Measurements from ENCODE around the gene CYFIP1. TPM values are rescaled to one million over a fixed set of nuclear protein-coding genes. Genes with fewer than 3 reads are reported as not detected.

CYFIP1 gene
- total and polyA plus RNA-seq, 4 donors = 27.0 to 136 (median 86.7) TPM

- Histone ChIP-seq H3K27ac (ENCODE audit: low read depth in 1 of 2, low read length in 1 of 2) (no peak overlapping the region), H3K4me3 (no peak overlapping the region), H3K36me3 (ENCODE audit: control insufficient read depth in 4 of 4, insufficient read depth in 4 of 4, low read length in 4 of 4) (peaks cover 30 to 62% (median 49%) of the 10 kb centered on the region in 4 donors), H3K9me3 (ENCODE audit: control insufficient read depth in 4 of 4, insufficient read depth in 3 of 4, low read length in 3 of 4) (no peaks in the 10 kb centered on the region), H3K9ac (ENCODE audit: insufficient read depth in 1 of 2, low read length in 2 of 2) (no peak overlapping the region), H3K27me3 (ENCODE audit: control insufficient read depth in 3 of 3, insufficient read depth in 3 of 3, low read length in 2 of 3) (no peaks in the 10 kb centered on the region), H3K4me1 (ENCODE audit: control insufficient read depth in 5 of 5, insufficient read depth in 5 of 5, low read length in 5 of 5) (peaks cover 0 to 2% (median 0%) of the 10 kb centered on the region in 5 donors)
- 98 to 99% methylated on average over 5 of the region's 5 CpGs for WGBS, 2 donors
- ATAC-seq (ENCODE audit: insufficient read depth, low FRiP score) (no peak), DNase-seq (no peak)
- TF ChIP-seq, protein P1, sequence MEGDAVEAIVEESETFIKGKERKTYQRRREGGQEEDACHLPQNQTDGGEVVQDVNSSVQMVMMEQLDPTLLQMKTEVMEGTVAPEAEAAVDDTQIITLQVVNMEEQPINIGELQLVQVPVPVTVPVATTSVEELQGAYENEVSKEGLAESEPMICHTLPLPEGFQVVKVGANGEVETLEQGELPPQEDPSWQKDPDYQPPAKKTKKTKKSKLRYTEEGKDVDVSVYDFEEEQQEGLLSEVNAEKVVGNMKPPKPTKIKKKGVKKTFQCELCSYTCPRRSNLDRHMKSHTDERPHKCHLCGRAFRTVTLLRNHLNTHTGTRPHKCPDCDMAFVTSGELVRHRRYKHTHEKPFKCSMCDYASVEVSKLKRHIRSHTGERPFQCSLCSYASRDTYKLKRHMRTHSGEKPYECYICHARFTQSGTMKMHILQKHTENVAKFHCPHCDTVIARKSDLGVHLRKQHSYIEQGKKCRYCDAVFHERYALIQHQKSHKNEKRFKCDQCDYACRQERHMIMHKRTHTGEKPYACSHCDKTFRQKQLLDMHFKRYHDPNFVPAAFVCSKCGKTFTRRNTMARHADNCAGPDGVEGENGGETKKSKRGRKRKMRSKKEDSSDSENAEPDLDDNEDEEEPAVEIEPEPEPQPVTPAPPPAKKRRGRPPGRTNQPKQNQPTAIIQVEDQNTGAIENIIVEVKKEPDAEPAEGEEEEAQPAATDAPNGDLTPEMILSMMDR (IDR thresholded peaks at IDR 0.05; ENCODE audit: control extremely low read depth, extremely low read depth) = no peak
Observed at GRCh38 chr15:22877117-22877516, 103.1 kb downstream of the CYFIP1 start.

DNA sequence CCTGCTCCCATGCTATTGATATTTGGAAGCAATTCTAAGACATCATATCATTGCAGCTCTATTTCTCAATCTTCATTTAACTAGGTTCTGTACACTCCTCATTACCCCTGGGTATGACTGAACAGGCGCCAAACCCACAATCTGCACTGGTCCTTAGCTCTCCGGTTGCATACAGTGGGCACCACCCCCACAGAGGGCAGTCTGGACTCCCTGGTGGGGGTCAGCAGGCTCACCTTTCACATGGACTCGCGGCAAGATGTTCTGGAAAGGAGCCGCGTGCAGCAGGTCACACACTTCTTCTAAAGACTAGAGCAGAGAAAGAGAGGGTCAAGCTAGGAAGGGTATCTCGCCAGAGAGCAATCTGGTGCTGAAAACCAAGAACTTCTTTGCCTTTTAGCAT is 105.2 kb downstream of the CYFIP1 start:
- Histone ChIP-seq H3K4me3 (no peak overlapping the region), H3K27me3 (ENCODE audit: control insufficient read depth in 3 of 3, insufficient read depth in 3 of 3, low read length in 2 of 3) (no peaks in the 10 kb centered on the region), H3K4me1 (ENCODE audit: control insufficient read depth in 5 of 5, insufficient read depth in 5 of 5, low read length in 5 of 5) (peaks cover 0 to 3% (median 0%) of the 10 kb centered on the region in 5 donors), H3K27ac (ENCODE audit: low read depth in 1 of 2, low read length in 1 of 2) (no peak overlapping the region), H3K36me3 (ENCODE audit: control insufficient read depth in 4 of 4, insufficient read depth in 4 of 4, low read length in 4 of 4) (peaks cover 38 to 62% (median 53%) of the 10 kb centered on the region in 4 donors), H3K9me3 (ENCODE audit: control insufficient read depth in 4 of 4, insufficient read depth in 3 of 4, low read length in 3 of 4) (no peaks in the 10 kb centered on the region), H3K9ac (ENCODE audit: insufficient read depth in 1 of 2, low read length in 2 of 2) (no peak overlapping the region)
- TF ChIP-seq, protein P1 (IDR thresholded peaks at IDR 0.05; ENCODE audit: control extremely low read depth, extremely low read depth) = no peak
- DNase-seq = no peak
- 92 to 93% methylated on average over 7 of the region's 7 CpGs for WGBS, 2 donors
- ATAC-seq (ENCODE audit: insufficient read depth, low FRiP score) = no peak

DNA sequence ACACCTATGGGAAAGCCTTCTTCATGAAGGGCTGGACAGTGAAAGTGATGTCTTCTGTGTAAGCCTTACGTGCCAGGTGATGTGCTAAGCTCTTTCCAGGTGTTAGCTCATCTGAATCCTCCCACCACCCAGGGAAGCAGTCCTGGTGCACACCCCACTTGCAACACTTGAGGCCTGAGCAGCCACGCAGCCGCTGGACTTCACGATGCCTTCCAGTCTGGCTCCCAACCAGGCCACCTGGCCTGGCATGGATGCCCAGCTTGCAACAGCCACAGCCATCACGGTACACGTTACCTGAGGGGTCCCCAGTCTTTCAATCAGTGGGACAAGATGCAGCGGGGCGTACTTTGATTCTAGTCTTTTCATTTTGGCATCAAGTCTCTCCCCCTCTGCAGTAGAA is 105.9 kb downstream of the CYFIP1 start:
- Histone ChIP-seq H3K4me1 (ENCODE audit: control insufficient read depth in 5 of 5, insufficient read depth in 5 of 5, low read length in 5 of 5) (peaks cover 0 to 3% (median 0%) of the 10 kb centered on the region in 5 donors), H3K9ac (ENCODE audit: insufficient read depth in 1 of 2, low read length in 2 of 2) (no peak overlapping the region), H3K27ac (ENCODE audit: low read depth in 1 of 2, low read length in 1 of 2) (no peak overlapping the region), H3K9me3 (ENCODE audit: control insufficient read depth in 4 of 4, insufficient read depth in 3 of 4, low read length in 3 of 4) (no peaks in the 10 kb centered on the region), H3K36me3 (ENCODE audit: control insufficient read depth in 4 of 4, insufficient read depth in 4 of 4, low read length in 4 of 4) (peaks cover 39 to 64% (median 53%) of the 10 kb centered on the region in 4 donors), H3K4me3 (no peak overlapping the region), H3K27me3 (ENCODE audit: control insufficient read depth in 3 of 3, insufficient read depth in 3 of 3, low read length in 2 of 3) (no peaks in the 10 kb centered on the region)
- TF ChIP-seq, protein P1 (IDR thresholded peaks at IDR 0.05; ENCODE audit: control extremely low read depth, extremely low read depth) = no peak
- 98 to 99% methylated on average over 8 of the region's 8 CpGs for WGBS, 2 donors
- ATAC-seq (ENCODE audit: insufficient read depth, low FRiP score) = no peak
- no peak for DNase-seq

DNA sequence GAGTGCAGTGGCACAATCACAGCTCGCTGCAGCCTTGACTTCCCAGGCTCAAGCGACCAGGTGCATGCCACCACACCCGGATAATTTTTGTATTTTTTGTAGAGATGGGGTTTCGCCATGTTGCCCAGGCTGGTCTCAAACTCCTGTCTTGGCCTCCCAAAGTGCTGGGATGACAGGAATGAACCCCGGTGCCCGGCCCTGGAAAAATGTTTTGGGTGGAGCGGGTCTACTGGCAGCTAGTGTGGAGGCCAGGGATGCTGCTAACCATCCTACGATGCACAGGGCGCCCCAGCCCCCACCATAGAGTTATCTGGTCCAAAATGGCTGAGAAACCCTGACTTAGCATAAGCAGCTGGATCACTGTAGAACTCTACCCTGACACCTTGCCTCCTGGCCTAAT is 106.3 kb downstream of the CYFIP1 start:
- ATAC-seq (ENCODE audit: insufficient read depth, low FRiP score) (no peak), DNase-seq (no peak)
- H3K4me1 ChIP-seq (ENCODE audit: control insufficient read depth in 5 of 5, insufficient read depth in 5 of 5, low read length in 5 of 5) = peaks cover 0 to 3% (median 0%) of the 10 kb centered on the region in 5 donors
- TF ChIP-seq, protein P1 (IDR thresholded peaks at IDR 0.05; ENCODE audit: control extremely low read depth, extremely low read depth) = no peak
- H3K9me3 ChIP-seq (ENCODE audit: control insufficient read depth in 4 of 4, insufficient read depth in 3 of 4, low read length in 3 of 4) = no peaks in the 10 kb centered on the region
- 93 to 97% methylated on average over 9 of the region's 9 CpGs for WGBS, 2 donors
- H3K4me3 ChIP-seq = no peak overlapping the region
- H3K27me3 ChIP-seq (ENCODE audit: control insufficient read depth in 3 of 3, insufficient read depth in 3 of 3, low read length in 2 of 3) = no peaks in the 10 kb centered on the region
- H3K27ac ChIP-seq (ENCODE audit: low read depth in 1 of 2, low read length in 1 of 2) = no peak overlapping the region
- H3K36me3 ChIP-seq (ENCODE audit: control insufficient read depth in 4 of 4, insufficient read depth in 4 of 4, low read length in 4 of 4) = peaks cover 39 to 68% (median 55%) of the 10 kb centered on the region in 4 donors
- no peak overlapping the region for H3K9ac ChIP-seq (ENCODE audit: insufficient read depth in 1 of 2, low read length in 2 of 2)
